ENCODE results near the gene PRSS53.
"Not testable (repeated sequence)": the region's sequence is repeated elsewhere in the genome, so short reads cannot be mapped to it uniquely, and the experiment has no call there.

PRSS53 gene

GRCh38 chr16:31088459-31089183, at the start of gene PRSS53:
Gene PRSS53, minus strand, starts transcription at chr16:31088943. Its CDS starts 134 bp downstream, at chr16:31088809.
- Histone ChIP-seq H3K4me2 (ENCODE audit: low read length) (no peak within 1 kb of the TSS), H3K27me3 (ENCODE audit: low read depth, low read length) (no peaks in the 10 kb centered on the region), H3K79me2 (ENCODE audit: low read length) (peaks cover 28% of the 10 kb centered on the region), H3K27ac (ENCODE audit: low read length) (no peak within 1 kb of the TSS), H3K4me3 (ENCODE audit: low read length) (no peak within 1 kb of the TSS), H3K9ac (ENCODE audit: low read length) (no peak within 1 kb of the TSS), H3K9me3 (ENCODE audit: insufficient read depth, low read length) (no peaks in the 10 kb centered on the region), H3K4me1 (ENCODE audit: low read length) (peaks cover 4% of the 10 kb centered on the region), H4K20me1 (ENCODE audit: insufficient read depth, low read length) (peaks cover 4% of the 10 kb centered on the region; the same call in 1 of the 2 replicates), H2AFZ (ENCODE audit: low read depth, low read length) (no peak within 1 kb of the TSS), H3K36me3 (replicated peaks; ENCODE audit: low read depth, low read length) (peaks cover 13% of the 10 kb centered on the region)
- TF ChIP-seq EZH2phosphoT487 (IDR thresholded peaks at IDR 0.05; ENCODE audit: low read depth) (no peak), CTCF (IDR thresholded peaks at IDR 0.05; ENCODE audit: low read depth, low read length) (no peak)

GRCh38 chr16:31136822-31137499, 48.2 kb upstream of the PRSS53 start:
- H3K4me3 ChIP-seq (ENCODE audit: low read length); H3K36me3 ChIP-seq (replicated peaks; ENCODE audit: low read depth, low read length); H3K4me1 ChIP-seq (ENCODE audit: low read length); H3K79me2 ChIP-seq (ENCODE audit: low read length); H3K9me3 ChIP-seq (ENCODE audit: insufficient read depth, low read length); H3K4me2 ChIP-seq (ENCODE audit: low read length); H3K27me3 ChIP-seq (ENCODE audit: low read depth, low read length); H3K9ac ChIP-seq (ENCODE audit: low read length); H3K27ac ChIP-seq (ENCODE audit: low read length); H2AFZ ChIP-seq (ENCODE audit: low read depth, low read length); H4K20me1 ChIP-seq (ENCODE audit: insufficient read depth, low read length): not testable (repeated sequence)

- no peak for TF ChIP-seq EZH2phosphoT487 (IDR thresholded peaks at IDR 0.05; ENCODE audit: low read depth)
- TF ChIP-seq CTCF (IDR thresholded peaks at IDR 0.05; ENCODE audit: low read depth, low read length): no peak
- Histone ChIP-seq H3K27ac (ENCODE audit: low read length) (no peak overlapping the region), H3K27me3 (ENCODE audit: low read depth, low read length) (no peaks in the 10 kb centered on the region), H3K4me3 (ENCODE audit: low read length) (no peak overlapping the region), H3K4me1 (ENCODE audit: low read length) (no peaks in the 10 kb centered on the region), H3K36me3 (replicated peaks; ENCODE audit: low read depth, low read length) (no peaks in the 10 kb centered on the region), H3K9ac (ENCODE audit: low read length) (no peak overlapping the region), H3K4me2 (ENCODE audit: low read length) (no peak overlapping the region), H3K79me2 (ENCODE audit: low read length) (no peaks in the 10 kb centered on the region), H4K20me1 (ENCODE audit: insufficient read depth, low read length) (no peaks in the 10 kb centered on the region), H3K9me3 (ENCODE audit: insufficient read depth, low read length) (no peaks in the 10 kb centered on the region), H2AFZ (ENCODE audit: low read depth, low read length) (no peak overlapping the region)
Observed at GRCh38 chr16:31136287-31136662, 47.5 kb upstream of the PRSS53 start.

GRCh38 chr16:31135535-31136286, 47.0 kb upstream of the PRSS53 start, which contains the start of gene PRSS8:
Gene PRSS8, minus strand, starts transcription at chr16:31135727. Its CDS starts 229 bp downstream, at chr16:31135498.
- Histone ChIP-seq H3K4me1 (ENCODE audit: low read length) (no peaks in the 10 kb centered on the region), H3K9me3 (ENCODE audit: insufficient read depth, low read length) (no peaks in the 10 kb centered on the region), H3K4me3 (ENCODE audit: low read length) (no peak within 1 kb of the TSS), H3K79me2 (ENCODE audit: low read length) (no peaks in the 10 kb centered on the region), H2AFZ (ENCODE audit: low read depth, low read length) (no peak within 1 kb of the TSS), H3K9ac (ENCODE audit: low read length) (no peak within 1 kb of the TSS), H3K27ac (ENCODE audit: low read length) (no peak within 1 kb of the TSS), H3K4me2 (ENCODE audit: low read length) (no peak within 1 kb of the TSS), H3K36me3 (replicated peaks; ENCODE audit: low read depth, low read length) (no peaks in the 10 kb centered on the region), H3K27me3 (ENCODE audit: low read depth, low read length) (no peaks in the 10 kb centered on the region), H4K20me1 (ENCODE audit: insufficient read depth, low read length) (no peaks in the 10 kb centered on the region)
- TF ChIP-seq EZH2phosphoT487 (IDR thresholded peaks at IDR 0.05; ENCODE audit: low read depth) (no peak), CTCF (IDR thresholded peaks at IDR 0.05; ENCODE audit: low read depth, low read length) (no peak)
